Jurkat, Clone E6-1 (cell line): ENCODE measurements around the gene RASL10A.

Experiments
- DNase-seq: peaks from one replicate; pipeline ENCODE4 v3.0.0-alpha.2; 2011; ENCODE audit warnings: low read depth, low spot score
- H3K4me3 ChIP-seq: 2 replicates; pipeline ENCODE4 v1.5.1; 2011; ENCODE audit warnings: mild to moderate bottlenecking, low read length, control low read depth, moderate library complexity

Gene RASL10A

GRCh38 chr22:29326481-29326880 is 11.0 kb upstream of the RASL10A start:
- no peak overlapping the region for H3K4me3 ChIP-seq

GRCh38 chr22:29325785-29326315 is 10.4 kb upstream of the RASL10A start:
- H3K4me3 ChIP-seq, result no peak overlapping the region
- DNase-seq, result no peak

More at GRCh38 chr22:29326481-29326880, 11.0 kb upstream of the RASL10A start:
- no peak for DNase-seq

GRCh38 chr22:29325356-29325755 is 9.9 kb upstream of the RASL10A start:
- H3K4me3 ChIP-seq, result no peak overlapping the region
- no peak for DNase-seq

- H3K4me3 ChIP-seq, result no peak overlapping the region
- DNase-seq, result no peak
Measured at GRCh38 chr22:29323641-29324040, 8.1 kb upstream of the RASL10A start.

GRCh38 chr22:29320546-29320945 is 5.0 kb upstream of the RASL10A start:
- peak; percentile 65 for DNase-seq
- no peak overlapping the region for H3K4me3 ChIP-seq

- no peak for DNase-seq
- H3K4me3 ChIP-seq, result no peak overlapping the region
Measured at GRCh38 chr22:29319072-29319471, 3.6 kb upstream of the RASL10A start.

GRCh38 chr22:29317827-29318454 is 2.4 kb upstream of the RASL10A start:
- H3K4me3 ChIP-seq, result no peak overlapping the region

GRCh38 chr22:29316141-29316828 is 788 bp upstream of the RASL10A start:
- H3K4me3 ChIP-seq, result no peak overlapping the region
- DNase-seq, result no peak

More at GRCh38 chr22:29317827-29318454, 2.4 kb upstream of the RASL10A start:
- DNase-seq, result no peak

GRCh38 chr22:29314537-29315285 is 786 bp downstream of the RASL10A start:
- no peak overlapping the region for H3K4me3 ChIP-seq
- no peak for DNase-seq

GRCh38 chr22:29313576-29314466 is 1.7 kb downstream of the RASL10A start:
- no peak overlapping the region for H3K4me3 ChIP-seq
- peak; percentile 32 for DNase-seq

- no peak overlapping the region for H3K4me3 ChIP-seq
- DNase-seq, result no peak
Measured at GRCh38 chr22:29313126-29313575, 2.3 kb downstream of the RASL10A start.

GRCh38 chr22:29312218-29313125 is 3.0 kb downstream of the RASL10A start:
- H3K4me3 ChIP-seq, result no peak overlapping the region
- DNase-seq, result no peak

GRCh38 chr22:29311464-29312217 is 3.9 kb downstream of the RASL10A start:
- no peak overlapping the region for H3K4me3 ChIP-seq
- DNase-seq, result no peak

GRCh38 chr22:29310863-29311339 is 4.6 kb downstream of the RASL10A start:
- no peak for DNase-seq
- no peak overlapping the region for H3K4me3 ChIP-seq

- no peak overlapping the region for H3K4me3 ChIP-seq
- no peak for DNase-seq
Measured at GRCh38 chr22:29310065-29310862, 5.2 kb downstream of the RASL10A start.

GRCh38 chr22:29309332-29310064 is 6.0 kb downstream of the RASL10A start:
- H3K4me3 ChIP-seq, result peak overlapping the region; percentile 78

More at GRCh38 chr22:29309332-29310064, 6.0 kb downstream of the RASL10A start:
- DNase-seq, result no peak
